HK-2 (cell line): ENCODE data around the gene KCTD12.

Experiments
- DNase-seq: peaks from one replicate; pipeline ENCODE4 v3.0.0-alpha.2; 2018; ENCODE audit not compliant: unreplicated experiment

KCTD12 gene

DNA sequence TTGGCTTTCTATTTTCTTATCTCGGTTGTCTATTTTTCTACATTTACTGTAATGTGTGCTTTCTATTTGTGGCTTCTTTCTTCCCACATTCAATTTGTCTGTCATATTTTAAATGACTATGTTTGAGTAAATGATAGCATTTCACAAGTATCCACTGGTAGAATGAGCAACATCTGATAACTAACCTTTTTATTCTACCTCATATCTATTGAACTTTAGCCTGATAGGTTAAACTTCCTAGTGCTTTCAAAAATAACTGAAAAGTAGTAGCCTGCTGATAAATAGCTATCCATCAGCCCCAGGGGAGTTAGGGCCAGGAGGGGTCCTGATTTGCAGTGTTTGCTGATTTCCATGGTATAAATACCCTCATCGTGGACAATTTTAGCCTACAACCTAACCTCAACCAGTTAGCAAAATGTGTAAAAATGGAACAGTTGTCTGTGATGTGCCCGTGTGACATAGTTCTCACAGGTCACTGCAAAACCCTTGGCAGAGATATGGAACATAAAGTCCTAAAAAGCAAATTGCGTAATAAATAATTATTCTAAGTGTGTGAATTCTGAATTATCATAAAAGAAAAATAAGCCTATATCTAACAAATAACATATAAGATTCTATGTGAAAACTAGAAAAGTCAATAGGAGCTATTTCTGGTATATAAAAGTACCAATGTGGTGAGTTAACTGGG, 32.1 kb downstream of the KCTD12 start:
- no peak for DNase-seq

DNA sequence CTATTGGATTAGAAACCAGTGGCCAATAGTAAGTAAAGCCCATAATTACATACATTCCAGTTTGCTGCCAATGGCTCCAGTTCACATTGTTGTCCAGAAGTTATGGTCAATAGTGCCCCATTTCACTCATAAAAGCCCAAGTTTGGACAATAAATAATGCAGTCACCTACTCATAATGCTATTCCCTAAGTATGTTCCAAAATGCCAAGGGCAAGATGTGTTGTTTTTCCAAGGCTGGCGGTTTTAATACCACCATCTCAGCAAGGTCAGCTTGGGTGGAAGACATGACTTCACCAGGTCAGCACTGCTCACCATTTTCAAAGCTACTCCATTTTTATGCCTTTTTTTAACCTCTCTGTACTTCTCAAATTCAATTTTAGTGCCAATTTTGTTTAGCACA, 32.7 kb downstream of the KCTD12 start:
- no peak for DNase-seq

DNA sequence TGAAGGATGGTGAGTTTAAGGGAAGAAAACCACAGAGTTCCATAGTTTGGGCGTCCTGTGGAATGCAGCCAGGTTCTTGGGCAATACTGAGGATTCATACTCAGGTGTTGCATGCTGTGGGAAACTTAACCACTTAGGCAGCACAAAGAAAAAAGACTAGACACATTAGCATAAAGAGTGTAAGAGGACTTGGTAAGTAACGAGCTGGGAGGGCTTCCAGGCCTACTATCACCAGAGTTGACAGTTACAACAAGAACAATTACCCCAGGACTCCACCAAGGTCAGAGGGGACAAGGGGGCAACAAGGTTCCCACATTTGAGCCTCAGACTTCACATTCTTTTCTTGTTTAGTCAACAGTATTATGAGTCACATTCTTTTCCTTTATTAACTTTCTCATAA, 33.2 kb downstream of the KCTD12 start:
- peak; percentile 3 for DNase-seq

- DNase-seq = no peak
These were observed 34.2 kb downstream of the KCTD12 start for GRCh38 chr13:76851961-76852360.

- no peak for DNase-seq
These were observed 36.7 kb downstream of the KCTD12 start for GRCh38 chr13:76849493-76849892.

- no peak for DNase-seq
These were observed 37.6 kb downstream of the KCTD12 start for GRCh38 chr13:76848596-76848995.

DNA sequence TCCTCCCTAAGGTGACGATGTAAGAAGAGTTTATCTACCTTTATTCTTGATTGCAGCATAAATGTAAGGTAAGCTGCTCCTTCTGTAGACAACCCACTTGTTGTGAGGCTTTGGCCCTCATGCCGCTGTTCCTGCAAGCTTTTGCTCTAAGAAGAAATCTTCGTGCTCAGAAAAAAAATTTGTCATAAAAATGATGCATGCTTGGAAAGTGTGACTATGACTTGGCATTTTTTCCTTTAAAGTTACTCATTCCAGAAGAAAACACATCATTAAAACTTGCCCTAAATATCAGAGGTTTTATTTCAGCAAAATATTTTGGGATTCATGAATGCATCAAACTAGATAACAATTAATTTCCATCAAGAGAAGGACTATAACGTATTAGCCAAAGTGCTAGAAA, 39.8 kb downstream of the KCTD12 start:
- DNase-seq = no peak

GRCh38 chr13:76845865-76846264, 40.3 kb downstream of the KCTD12 start:
- DNase-seq = no peak

DNA sequence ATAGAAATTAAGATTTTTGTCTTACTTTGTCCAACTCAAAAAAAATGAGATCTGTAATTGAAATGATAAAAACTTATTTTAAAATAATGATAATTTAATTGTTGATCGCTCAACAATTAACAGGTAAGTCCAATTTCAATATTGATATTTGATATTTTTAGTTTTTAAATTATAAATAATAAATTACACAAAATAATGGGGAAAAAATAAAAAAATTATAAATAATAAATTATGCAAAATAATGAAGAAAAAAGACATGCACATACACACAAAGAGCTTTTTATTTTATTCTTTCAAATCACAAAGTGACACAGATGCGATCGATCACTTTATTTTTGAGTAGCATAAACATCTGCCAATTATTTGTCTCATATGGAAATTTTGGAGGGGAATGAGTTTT, 40.8 kb downstream of the KCTD12 start:
- no peak for DNase-seq

- DNase-seq = no peak
These were observed 48.4 kb downstream of the KCTD12 start for GRCh38 chr13:76837801-76838200.

- no peak for DNase-seq
These were observed 49.9 kb downstream of the KCTD12 start for GRCh38 chr13:76836311-76836710.

- DNase-seq = no peak
These were observed 52.7 kb downstream of the KCTD12 start for GRCh38 chr13:76833441-76833954.

DNA sequence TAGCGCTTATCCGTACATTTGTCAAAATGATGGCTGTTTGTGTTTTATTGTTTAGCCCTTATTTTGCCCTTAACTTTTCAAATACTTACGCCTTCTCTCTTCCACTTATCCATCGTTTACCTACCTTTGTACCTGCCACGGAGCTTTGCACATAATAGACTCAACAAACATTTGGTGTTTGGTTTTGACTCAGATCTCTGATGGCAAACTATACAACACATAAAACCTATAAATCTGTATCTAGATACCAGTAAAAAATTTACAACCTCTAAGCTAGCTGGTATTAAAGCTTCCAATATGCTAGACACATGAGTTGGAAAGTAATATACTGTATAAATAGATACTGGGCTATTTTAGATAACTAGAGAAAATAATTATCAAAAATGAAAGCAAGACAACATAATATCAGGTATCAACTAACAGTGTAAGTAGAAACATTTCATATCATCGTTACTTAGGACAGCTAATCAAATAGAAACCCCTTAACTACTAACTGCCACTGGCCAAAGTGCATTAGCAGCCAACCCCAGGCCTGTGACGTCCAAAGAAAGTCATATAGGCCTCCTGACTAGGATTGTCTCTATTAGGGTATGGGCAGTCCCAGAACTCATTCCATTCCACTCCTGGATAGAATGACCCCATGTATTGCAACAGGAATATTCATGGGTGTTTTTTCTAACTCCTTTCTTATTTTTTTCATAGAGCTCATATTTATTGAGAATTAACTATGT, 53.8 kb downstream of the KCTD12 start:
- no peak for DNase-seq

GRCh38 chr13:76830805-76831204, 55.4 kb downstream of the KCTD12 start:
- no peak for DNase-seq
